Measurements from ENCODE around the gene TARS2.
A peak's percentile ranks its signal among the peaks of the same experiment; 100 is the strongest.

TARS2 gene

GRCh38 chr1:150508982-150509381 lies 21.8 kb downstream of the TARS2 start:
- DNase-seq (ENCODE audit: low read depth in 2 of 2) = no peak

GRCh38 chr1:150511551-150511950 lies 24.3 kb downstream of the TARS2 start:
- DNase-seq (ENCODE audit: low read depth in 2 of 2) = no peak

- DNase-seq (ENCODE audit: low read depth in 2 of 2) = no peak
Measured at GRCh38 chr1:150511985-150512660, 24.9 kb downstream of the TARS2 start.

- DNase-seq (ENCODE audit: low read depth in 2 of 2) = no peak
Measured at GRCh38 chr1:150512846-150513245, 25.6 kb downstream of the TARS2 start.

- no peak for DNase-seq (ENCODE audit: low read depth in 2 of 2)
Measured at GRCh38 chr1:150513351-150513791, 26.2 kb downstream of the TARS2 start.

GRCh38 chr1:150514260-150514659 lies 27.0 kb downstream of the TARS2 start:
- DNase-seq (ENCODE audit: low read depth in 2 of 2) = no peak

GRCh38 chr1:150514913-150515327 lies 27.7 kb downstream of the TARS2 start:
- no peak for DNase-seq (ENCODE audit: low read depth in 2 of 2)

GRCh38 chr1:150515328-150516049 lies 28.3 kb downstream of the TARS2 start, which contains the start of gene FALEC:
FALEC (plus strand) TSS chr1:150515752.
- peak; percentile 81 to 90 for DNase-seq (ENCODE audit: low read depth in 2 of 2)

- DNase-seq (ENCODE audit: low read depth in 2 of 2) = no peak
Measured at GRCh38 chr1:150516050-150516591, 28.9 kb downstream of the TARS2 start.

GRCh38 chr1:150516616-150517015 lies 29.4 kb downstream of the TARS2 start:
- DNase-seq (ENCODE audit: low read depth in 2 of 2) = no peak

GRCh38 chr1:150521196-150521968 lies 34.2 kb downstream of the TARS2 start:
- DNase-seq (ENCODE audit: low read depth in 2 of 2) = no peak

- no peak for DNase-seq (ENCODE audit: low read depth in 2 of 2)
Measured at GRCh38 chr1:150525348-150525747, 38.1 kb downstream of the TARS2 start.

GRCh38 chr1:150528196-150528595 lies 41.0 kb downstream of the TARS2 start:
- no peak for DNase-seq (ENCODE audit: low read depth in 2 of 2)

GRCh38 chr1:150529017-150529416 lies 41.8 kb downstream of the TARS2 start:
- no peak for DNase-seq (ENCODE audit: low read depth in 2 of 2)

GRCh38 chr1:150530491-150531159 lies 43.4 kb downstream of the TARS2 start:
- no peak for DNase-seq (ENCODE audit: low read depth in 2 of 2)

- no peak for DNase-seq (ENCODE audit: low read depth in 2 of 2)
Measured at GRCh38 chr1:150532860-150533259, 45.6 kb downstream of the TARS2 start.

GRCh38 chr1:150534002-150534401 lies 46.8 kb downstream of the TARS2 start:
- DNase-seq (ENCODE audit: low read depth in 2 of 2) = no peak

- no peak for DNase-seq (ENCODE audit: low read depth in 2 of 2)
Measured at GRCh38 chr1:150535511-150536287, 48.5 kb downstream of the TARS2 start.

GRCh38 chr1:150536836-150537731 lies 49.9 kb downstream of the TARS2 start:
- DNase-seq (ENCODE audit: low read depth in 2 of 2) = no peak
